DND-41 (cell line): ENCODE data around the gene MAPKAPK2.

Experiments
- EZH2 ChIP-seq: IDR thresholded peaks from 3 replicates; pipeline ENCODE4 v1.6.1; 2012; ENCODE audit warnings: borderline replicate concordance, low read depth, mild to moderate bottlenecking, moderate library complexity, low read length, inconsistent platforms; ENCODE audit not compliant: severe bottlenecking
- TF ChIP-seq, protein P1 (sequence below): IDR thresholded peaks from 2 replicates; pipeline ENCODE4 v1.5.1; 2012; ENCODE audit warnings: borderline replicate concordance, low read length, moderate library complexity, mild to moderate bottlenecking; ENCODE audit not compliant: poor library complexity, severe bottlenecking; ENCODE audit errors: extremely low read depth

DNA sequence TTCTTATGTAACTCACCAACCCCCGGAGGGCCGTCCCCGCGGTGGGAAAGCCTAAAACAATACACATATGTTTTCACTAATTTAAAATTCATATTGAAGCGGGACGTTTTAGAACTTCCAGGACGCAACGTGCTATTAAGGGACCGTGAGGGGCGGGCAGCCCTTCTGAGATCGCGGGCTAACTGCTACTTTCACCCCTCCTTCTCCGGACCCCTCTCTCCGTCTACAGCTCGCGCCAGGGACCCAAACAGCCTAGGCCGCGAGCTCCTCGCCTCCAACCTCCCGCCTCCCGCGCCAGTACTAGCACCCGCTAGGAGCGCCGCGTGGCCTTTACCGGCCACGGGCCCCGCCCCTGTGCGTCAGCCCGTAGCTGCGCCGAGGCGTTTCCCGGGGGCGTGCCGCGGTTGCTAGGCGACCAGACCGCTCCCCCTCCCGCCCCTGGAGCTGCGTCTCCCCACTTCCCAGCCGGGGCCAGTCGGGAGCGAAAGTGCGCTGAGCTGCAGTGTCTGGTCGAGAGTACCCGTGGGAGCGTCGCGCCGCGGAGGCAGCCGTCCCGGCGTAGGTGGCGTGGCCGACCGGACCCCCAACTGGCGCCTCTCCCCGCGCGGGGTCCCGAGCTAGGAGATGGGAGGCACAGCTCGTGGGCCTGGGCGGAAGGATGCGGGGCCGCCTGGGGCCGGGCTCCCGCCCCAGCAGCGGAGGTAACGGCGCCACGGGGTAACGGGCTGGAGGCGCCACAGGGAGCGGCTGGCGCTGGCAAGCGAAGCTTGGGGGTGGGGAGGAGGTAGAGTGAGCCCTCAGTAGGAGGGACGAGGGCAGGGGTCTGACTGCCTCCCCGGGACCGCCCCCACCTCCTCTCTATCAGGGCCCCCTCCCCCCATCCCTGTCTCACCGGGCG is 49.4 kb upstream of the MAPKAPK2 start, which contains the start of gene DYRK3:
- TF ChIP-seq, protein P1, sequence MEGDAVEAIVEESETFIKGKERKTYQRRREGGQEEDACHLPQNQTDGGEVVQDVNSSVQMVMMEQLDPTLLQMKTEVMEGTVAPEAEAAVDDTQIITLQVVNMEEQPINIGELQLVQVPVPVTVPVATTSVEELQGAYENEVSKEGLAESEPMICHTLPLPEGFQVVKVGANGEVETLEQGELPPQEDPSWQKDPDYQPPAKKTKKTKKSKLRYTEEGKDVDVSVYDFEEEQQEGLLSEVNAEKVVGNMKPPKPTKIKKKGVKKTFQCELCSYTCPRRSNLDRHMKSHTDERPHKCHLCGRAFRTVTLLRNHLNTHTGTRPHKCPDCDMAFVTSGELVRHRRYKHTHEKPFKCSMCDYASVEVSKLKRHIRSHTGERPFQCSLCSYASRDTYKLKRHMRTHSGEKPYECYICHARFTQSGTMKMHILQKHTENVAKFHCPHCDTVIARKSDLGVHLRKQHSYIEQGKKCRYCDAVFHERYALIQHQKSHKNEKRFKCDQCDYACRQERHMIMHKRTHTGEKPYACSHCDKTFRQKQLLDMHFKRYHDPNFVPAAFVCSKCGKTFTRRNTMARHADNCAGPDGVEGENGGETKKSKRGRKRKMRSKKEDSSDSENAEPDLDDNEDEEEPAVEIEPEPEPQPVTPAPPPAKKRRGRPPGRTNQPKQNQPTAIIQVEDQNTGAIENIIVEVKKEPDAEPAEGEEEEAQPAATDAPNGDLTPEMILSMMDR, result peak; percentile 14
- no peak for TF ChIP-seq EZH2
